ENCODE measurements around the gene WEE2.

Gene WEE2

DNA sequence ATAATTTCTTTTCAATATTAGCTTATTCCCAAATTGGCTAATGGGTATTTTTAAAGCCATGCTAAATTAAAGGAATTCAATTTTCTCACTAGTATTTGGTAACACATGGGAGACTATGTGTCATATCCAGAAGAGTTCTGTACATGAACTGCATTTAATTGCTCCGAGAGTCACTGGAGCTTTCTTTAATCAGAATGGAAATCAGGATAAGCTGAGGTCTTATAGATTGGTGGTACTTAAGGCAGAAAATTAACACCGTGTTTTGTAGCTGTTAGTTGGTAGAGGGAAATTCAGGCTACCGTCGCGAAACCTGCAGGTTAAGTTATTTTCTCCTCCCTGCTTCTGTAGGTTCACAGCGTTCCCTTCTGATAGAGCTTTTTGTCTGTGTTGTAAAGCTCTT, at the start of gene WEE2:
Gene WEE2 (plus strand): TSS at position 3 of the 400 bp plus-strand sequence. CDS start 406 bp downstream, outside the sequence.
- DNase-seq (ENCODE audit: extremely low read depth, low read depth), result no peak
- TF ChIP-seq, protein P1, sequence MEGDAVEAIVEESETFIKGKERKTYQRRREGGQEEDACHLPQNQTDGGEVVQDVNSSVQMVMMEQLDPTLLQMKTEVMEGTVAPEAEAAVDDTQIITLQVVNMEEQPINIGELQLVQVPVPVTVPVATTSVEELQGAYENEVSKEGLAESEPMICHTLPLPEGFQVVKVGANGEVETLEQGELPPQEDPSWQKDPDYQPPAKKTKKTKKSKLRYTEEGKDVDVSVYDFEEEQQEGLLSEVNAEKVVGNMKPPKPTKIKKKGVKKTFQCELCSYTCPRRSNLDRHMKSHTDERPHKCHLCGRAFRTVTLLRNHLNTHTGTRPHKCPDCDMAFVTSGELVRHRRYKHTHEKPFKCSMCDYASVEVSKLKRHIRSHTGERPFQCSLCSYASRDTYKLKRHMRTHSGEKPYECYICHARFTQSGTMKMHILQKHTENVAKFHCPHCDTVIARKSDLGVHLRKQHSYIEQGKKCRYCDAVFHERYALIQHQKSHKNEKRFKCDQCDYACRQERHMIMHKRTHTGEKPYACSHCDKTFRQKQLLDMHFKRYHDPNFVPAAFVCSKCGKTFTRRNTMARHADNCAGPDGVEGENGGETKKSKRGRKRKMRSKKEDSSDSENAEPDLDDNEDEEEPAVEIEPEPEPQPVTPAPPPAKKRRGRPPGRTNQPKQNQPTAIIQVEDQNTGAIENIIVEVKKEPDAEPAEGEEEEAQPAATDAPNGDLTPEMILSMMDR (IDR thresholded peaks at IDR 0.05; ENCODE audit: low read depth, low read length), result no peak

DNA sequence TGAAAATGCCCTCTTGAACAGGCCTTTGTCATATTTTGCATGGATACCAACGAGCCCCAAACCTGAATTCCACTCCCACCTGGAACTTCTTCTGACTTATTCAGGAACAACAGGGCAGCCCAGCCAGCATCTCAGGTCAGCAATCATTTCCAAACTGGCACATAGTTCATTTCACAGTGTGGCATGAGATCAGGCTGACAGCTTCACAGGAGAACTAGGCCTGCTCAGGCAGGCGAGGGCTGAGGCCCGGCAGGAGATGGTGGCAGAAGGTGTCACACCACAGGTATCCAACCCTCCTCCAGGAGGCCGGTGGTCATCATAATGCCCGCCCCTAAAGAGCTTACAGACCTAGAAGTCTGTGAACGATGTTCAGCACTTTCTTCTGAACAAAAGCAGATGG, 48.7 kb upstream of the WEE2 start:
- no peak for DNase-seq (ENCODE audit: extremely low read depth, low read depth)
- TF ChIP-seq, protein P1 (IDR thresholded peaks at IDR 0.05; ENCODE audit: low read depth, low read length), result no peak

DNA sequence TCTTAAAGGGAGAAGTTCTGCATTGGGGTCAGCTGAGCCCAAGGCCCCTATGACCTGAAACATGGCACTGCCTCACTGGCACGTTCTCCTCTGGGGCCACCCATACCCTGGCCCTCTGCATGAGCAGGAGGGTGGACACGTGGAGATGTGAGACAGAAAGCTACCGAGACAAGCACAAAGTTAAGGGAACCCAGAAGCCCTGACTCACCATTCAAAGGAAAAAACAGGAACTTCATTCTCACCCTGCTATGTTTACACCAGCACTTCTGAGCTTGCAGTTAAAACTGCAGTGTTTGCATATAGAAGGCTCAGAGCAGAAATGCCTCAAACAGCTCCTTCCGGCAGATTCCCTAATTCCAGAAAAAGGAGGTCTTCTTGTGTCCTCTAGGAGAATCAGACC, 47.9 kb upstream of the WEE2 start:
- TF ChIP-seq, protein P1 (IDR thresholded peaks at IDR 0.05; ENCODE audit: low read depth, low read length), result no peak
- no peak for DNase-seq (ENCODE audit: extremely low read depth, low read depth)

DNA sequence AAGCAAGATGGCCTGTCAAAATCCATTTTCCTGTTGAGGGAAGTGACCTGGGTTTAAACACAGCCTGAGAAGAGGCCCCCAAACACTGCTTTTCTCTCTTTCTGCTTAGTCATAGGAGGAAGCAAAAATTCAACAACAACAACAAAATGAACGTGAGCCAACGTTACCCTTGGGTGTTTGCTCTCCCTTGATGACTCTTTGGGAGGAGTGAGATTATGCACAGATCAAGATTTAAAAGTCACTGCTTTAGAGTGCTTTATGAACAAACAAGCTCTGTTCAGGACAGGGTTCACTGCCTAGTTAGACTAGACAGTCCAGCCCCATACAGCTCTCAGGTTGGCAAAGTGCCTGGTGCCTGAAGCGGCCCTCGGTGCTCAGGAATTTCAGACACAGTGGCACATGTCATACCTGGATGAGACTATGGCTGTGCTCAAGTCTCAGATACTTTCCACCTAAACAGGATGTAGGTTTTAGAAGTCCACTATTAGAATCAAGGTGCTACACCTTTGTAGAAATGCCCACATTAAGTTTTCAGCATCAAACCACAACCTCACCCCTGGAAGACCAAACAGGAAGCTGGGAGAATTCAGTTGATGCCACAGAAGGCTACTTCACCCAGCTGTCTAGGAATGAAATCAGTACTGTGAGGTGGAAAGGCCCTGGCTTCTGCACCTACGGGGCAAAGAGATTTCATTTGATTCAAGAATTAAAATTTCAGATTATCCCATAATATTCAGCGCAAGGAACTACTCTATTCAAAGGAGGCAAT, 44.9 kb upstream of the WEE2 start:
- TF ChIP-seq, protein P1 (IDR thresholded peaks at IDR 0.05; ENCODE audit: low read depth, low read length), result no peak
- no peak for DNase-seq (ENCODE audit: extremely low read depth, low read depth)

DNA sequence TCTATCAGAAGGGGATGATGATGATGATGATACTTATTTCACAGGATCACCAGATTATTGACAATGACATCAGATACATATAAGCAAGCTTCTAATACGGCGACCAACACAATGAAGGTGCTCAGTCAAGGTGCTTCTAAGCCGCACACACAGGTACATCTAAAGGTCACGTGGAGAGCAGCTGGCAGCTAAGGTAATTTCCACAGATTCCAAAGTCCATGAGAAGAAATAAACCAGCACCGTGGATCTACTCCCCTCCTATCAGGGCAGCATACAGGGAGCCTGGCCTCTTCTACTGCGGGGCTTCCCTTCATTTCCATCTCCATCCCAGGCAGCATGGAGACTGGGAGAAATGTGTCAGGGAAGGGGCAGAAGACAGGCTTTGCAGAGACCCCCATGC, 43.7 kb upstream of the WEE2 start:
- TF ChIP-seq, protein P1 (IDR thresholded peaks at IDR 0.05; ENCODE audit: low read depth, low read length), result no peak
- no peak for DNase-seq (ENCODE audit: extremely low read depth, low read depth)

DNA sequence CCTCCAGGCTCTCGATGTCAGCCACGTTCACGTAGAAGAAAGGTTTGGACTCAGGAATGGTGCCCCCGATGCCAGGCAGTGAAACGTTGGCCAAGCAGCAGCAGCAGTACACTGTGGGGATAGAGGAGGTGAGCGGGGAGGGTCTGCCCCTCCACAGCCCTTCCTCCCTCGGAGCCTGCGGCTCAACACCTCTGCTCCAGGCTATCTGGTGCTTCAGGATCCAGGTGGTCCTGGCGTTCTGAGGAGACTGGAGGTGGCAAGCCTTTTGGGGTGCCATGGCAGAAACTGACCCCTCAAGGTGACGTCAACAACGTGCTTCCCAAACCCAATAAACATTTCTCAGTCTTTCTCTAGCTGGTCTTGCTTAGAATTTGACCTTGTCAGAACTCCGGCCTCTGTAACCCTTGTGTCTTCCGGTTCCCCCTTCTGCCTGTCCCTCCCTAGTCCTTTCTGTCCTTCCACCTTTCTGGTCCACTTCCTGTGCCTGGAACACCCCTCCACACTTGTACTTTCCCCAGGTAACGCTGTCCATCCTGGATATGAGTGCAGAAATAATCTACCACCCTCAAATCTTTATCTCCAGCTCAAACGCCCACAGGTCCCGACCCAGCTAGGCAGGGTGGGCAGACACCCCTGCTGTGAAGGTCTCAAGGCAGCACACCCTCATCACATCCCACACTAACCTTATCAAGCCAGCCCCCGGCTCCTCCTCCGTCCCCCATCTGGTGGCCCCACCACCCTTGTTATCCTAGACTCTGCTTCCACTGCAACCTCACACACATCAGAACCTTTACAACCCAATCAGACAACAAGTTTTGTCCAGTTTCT, 42.7 kb upstream of the WEE2 start:
- TF ChIP-seq, protein P1 (IDR thresholded peaks at IDR 0.05; ENCODE audit: low read depth, low read length), result no peak
- no peak for DNase-seq (ENCODE audit: extremely low read depth, low read depth)

DNA sequence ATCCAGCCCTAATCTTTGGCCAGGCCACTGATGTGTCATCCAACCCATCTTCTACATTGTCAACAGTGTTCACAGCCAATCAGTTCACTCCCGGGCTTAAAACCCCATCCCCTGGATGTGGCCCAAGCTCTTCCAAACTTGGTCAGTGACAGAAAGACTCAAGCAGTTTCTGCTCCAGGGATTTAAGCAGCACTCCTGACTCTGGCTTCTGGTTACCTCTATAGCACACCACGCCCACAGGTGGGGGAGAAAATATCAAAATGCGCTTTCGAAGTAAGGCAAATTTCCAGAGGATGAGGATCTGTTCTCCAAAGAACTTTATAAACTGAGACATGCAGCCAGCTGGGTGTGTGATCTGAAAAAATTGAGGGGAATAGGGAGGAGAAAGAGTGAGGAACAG, 42.1 kb upstream of the WEE2 start:
- no peak for DNase-seq (ENCODE audit: extremely low read depth, low read depth)
- TF ChIP-seq, protein P1 (IDR thresholded peaks at IDR 0.05; ENCODE audit: low read depth, low read length), result no peak

Data from AG09319 (cell line).